SK-N-SH (cell line): ENCODE measurements around the gene KIAA1549.

Experiments used
- CTCF ChIP-seq: fragments of 200-600 bp; sonication (generic); IDR thresholded peaks from 2 replicates; pipeline ENCODE4 v1.6.1; 2017; ENCODE audit warnings: antibody characterized with exemption, mild to moderate bottlenecking, moderate library complexity
- EZH2phosphoT487 ChIP-seq: fragments of 200-600 bp; sonication (generic); IDR thresholded peaks from 2 replicates; pipeline ENCODE4 v1.6.1; 2017; ENCODE audit warnings: low read depth, mixed run types, mild to moderate bottlenecking, antibody characterized with exemption, moderate library complexity, borderline replicate concordance
- JUND ChIP-seq: IDR thresholded peaks from 2 replicates; pipeline ENCODE4 v1.4.0; 2012
- NFIC ChIP-seq: IDR thresholded peaks from 2 replicates; pipeline ENCODE4 v1.4.0; 2012; ENCODE audit warnings: borderline replicate concordance
- RAD21 ChIP-seq: IDR thresholded peaks from 2 replicates; pipeline ENCODE4 v1.6.1; 2012; ENCODE audit warnings: mild to moderate bottlenecking, low read length
- RCOR1 ChIP-seq: fragments of 150-350 bp; IDR thresholded peaks from 2 replicates; pipeline ENCODE4 v1.6.1; 2017; ENCODE audit warnings: antibody characterized with exemption, low read length
- RFX5 ChIP-seq: IDR thresholded peaks from 2 replicates; pipeline ENCODE4 v1.6.1; 2012; ENCODE audit warnings: mild to moderate bottlenecking, improper control_type of control experiment, low read length
- SMC3 ChIP-seq: IDR thresholded peaks from 2 replicates; pipeline ENCODE4 v1.6.1; 2012; ENCODE audit warnings: low read depth, low read length, improper control_type of control experiment
- TAF1 ChIP-seq: IDR thresholded peaks from 2 replicates; pipeline ENCODE4 v1.6.1; 2012; ENCODE audit warnings: low read depth, mild to moderate bottlenecking, low read length, moderate library complexity, borderline replicate concordance
- USF1 ChIP-seq: IDR thresholded peaks from 2 replicates; pipeline ENCODE4 v1.4.0; 2012; ENCODE audit warnings: low read depth, borderline replicate concordance
- USF2 ChIP-seq: fragments of 150-350 bp; IDR thresholded peaks from 2 replicates; pipeline ENCODE4 v1.6.1; 2017; ENCODE audit warnings: antibody characterized with exemption, low read length, low read depth, borderline replicate concordance
- YY1 ChIP-seq: IDR thresholded peaks from 2 replicates; pipeline ENCODE4 v1.4.0; 2012; ENCODE audit warnings: low read depth, mild to moderate bottlenecking
- ZBTB33 ChIP-seq: IDR thresholded peaks from 2 replicates; pipeline ENCODE4 v1.4.0; 2012; ENCODE audit warnings: low read depth, borderline replicate concordance

GRCh38 chr7:138978541-138979184 is 2.5 kb downstream of the KIAA1549 start:
- TF ChIP-seq CTCF = no peak
- TF ChIP-seq TAF1 = no peak
- TF ChIP-seq EZH2phosphoT487 = no peak
- TF ChIP-seq JUND = no peak
- no peak for TF ChIP-seq RAD21
- no peak for TF ChIP-seq ZBTB33
- TF ChIP-seq NFIC = no peak
- no peak for TF ChIP-seq USF1
- no peak for TF ChIP-seq SMC3
- TF ChIP-seq USF2 = no peak
- no peak for TF ChIP-seq YY1
- no peak for TF ChIP-seq RFX5
- TF ChIP-seq RCOR1 = no peak
